ENCODE measurements around the gene CFDP1.

Gene CFDP1

GRCh38 chr16:75263291-75263962, 169.9 kb downstream of the CFDP1 start:
- DNase-seq, result no peak

GRCh38 chr16:75262800-75263127, 170.5 kb downstream of the CFDP1 start:
- no peak for DNase-seq

GRCh38 chr16:75262104-75262799, 171.1 kb downstream of the CFDP1 start:
- DNase-seq, result no peak

- DNase-seq, result no peak
Observed at GRCh38 chr16:75261590-75262078, 171.7 kb downstream of the CFDP1 start.

GRCh38 chr16:75260851-75261589, 172.3 kb downstream of the CFDP1 start:
- no peak for DNase-seq

- no peak for DNase-seq
Observed at GRCh38 chr16:75258807-75259141, 174.5 kb downstream of the CFDP1 start.

DNA sequence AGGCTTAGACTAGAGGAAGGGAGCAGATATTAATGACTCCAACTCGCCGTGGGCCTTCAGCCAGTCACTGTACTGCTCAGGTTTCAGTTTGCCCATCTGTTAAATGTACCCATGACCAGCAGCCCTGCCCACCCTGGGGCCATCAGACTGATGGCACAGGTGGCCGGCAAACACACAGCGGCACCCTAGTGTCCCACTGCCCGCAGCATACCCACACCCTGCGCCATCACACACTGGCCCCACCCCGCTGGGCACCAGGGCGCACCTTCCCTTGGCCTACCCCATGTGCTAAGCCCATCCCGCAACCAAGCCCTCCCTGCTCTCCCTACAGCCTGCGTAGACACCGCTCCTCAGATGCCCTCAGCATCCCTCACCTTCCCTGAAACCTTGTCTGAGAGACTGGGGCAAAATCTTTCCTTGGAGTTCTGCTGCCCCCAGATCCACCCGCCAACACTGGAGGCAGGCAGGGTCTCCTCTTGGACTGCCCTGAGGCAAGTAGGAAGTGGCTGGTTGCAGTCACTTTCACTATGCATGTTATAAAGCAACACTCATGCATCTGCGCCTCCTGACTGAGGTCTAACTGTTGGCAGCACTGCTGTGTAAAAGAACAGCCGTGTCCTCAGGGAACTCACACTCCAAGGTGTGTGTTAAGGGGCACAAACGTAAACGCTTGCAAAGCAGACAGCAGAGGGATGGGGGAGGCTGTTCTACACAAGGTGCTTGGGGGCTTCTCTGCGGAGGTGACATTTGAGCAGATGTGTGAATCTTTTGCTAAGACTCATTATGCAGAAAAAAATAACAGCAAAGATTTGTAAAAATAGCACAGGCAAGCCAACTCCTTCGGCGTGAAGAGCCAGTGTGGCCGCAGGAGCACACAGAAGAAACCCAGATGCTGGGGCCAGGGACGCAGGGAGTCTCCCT, 175.2 kb downstream of the CFDP1 start:
- DNase-seq, result no peak

- no peak for DNase-seq
Observed at GRCh38 chr16:75256696-75257343, 176.5 kb downstream of the CFDP1 start.

GRCh38 chr16:75256059-75256571, 177.2 kb downstream of the CFDP1 start:
- DNase-seq, result no peak

GRCh38 chr16:75254359-75254837, 178.9 kb downstream of the CFDP1 start:
- DNase-seq, result no peak

GRCh38 chr16:75252946-75253911, 180.1 kb downstream of the CFDP1 start:
- no peak for DNase-seq

- no peak for DNase-seq
Observed at GRCh38 chr16:75252049-75252864, 181.0 kb downstream of the CFDP1 start.

DNA sequence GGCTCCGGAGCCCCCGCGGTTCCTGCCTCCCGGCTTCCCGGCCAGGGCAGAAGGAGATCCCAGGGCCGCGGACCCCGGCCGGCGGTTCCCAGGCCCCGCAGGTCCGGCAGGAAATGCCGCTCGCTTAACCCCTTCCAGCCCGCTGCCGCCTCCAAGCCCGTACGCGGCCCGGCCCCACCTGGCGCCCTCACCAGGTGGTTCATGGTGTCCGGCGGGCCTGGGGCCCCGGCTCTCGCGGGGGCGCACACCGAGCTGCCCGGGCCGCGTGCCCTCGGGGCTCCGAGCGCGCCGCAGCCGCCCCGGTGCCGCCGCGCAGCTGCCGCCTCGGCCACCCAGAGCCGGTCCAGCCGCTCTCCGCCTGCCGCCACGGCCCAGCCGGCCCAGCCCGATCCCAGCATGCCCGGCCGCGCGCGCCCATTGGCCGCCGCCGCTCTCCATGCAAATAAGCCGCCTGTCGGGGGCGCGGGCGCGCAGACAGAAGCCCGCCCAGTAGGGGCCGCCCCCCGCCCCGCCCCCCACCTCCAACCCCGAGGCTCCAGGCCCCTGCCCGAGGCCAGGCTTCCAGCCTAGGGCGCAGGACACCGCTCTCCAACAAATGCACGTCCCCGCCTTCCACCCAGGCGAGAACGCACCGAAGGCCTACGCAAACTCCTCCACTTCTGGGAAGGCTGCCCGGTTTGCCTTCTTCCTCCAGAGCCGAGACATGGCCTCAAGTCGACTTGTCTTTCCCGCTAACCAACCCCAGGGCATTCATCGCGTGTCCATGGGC, 181.8 kb downstream of the CFDP1 start, which contains the start of gene BCAR1:
TSS of gene BCAR1 (minus strand) at position 345 of the 769 bp plus-strand sequence. CDS start at position 203, 142 bp downstream.
- peak; percentile 54 for DNase-seq

DNA sequence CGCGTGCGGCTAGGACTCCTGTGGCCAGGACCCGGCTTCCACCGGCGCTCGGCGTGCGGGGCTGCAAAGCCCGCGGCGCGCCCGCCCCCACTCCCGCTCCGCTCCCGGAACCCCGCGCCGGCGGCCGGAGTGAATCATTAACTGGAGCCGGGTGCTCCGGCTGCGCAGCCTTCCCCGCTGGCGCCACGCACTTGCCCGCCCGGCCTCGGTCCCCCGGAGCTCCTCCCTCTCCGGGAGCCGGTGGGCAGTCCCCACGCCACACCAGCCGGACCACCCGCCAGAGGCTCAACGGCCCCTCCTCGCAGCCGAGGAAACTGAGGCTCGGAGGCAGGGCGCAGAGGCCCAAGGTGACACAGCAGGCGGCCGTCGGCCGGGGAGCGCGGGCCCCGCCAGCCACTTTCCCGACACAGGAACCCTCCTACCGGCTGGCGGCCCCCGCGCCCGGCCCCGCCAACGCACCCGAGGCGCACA, 182.5 kb downstream of the CFDP1 start:
- DNase-seq, result no peak

DNA sequence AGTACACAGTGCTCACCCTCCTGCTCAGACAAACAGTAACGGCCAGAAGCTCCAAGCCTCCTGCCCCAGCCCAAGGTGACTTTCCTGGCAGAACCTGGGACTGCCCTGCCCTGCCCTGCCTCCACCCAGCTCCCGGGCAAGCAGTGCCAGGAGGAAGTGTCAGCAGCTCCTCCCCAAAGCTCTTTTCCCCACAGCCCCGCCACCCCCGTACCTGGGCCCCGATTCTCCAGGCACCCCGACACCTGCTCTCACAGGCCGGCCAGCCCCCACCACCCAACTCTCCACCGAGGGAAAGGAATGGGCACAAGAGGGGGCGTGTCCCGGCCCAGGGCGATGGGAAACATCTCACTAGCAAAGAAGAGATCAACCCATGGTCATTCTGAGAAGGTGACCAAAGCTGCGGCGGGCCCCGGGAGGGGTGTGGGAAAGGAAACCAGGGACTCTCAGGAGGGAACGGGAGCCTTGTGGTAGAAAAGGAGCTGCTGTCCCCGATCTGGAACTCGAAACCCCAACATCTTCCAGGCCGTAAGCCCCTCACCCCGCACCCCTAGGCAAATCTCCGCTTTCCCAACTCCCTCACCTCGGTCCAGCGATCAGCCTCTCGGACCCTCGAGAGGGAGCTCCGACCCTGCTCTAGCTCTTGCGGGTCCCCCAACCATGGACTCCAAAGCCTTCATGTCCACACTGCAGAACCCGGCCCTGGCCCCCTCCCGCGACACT, 183.1 kb downstream of the CFDP1 start:
- DNase-seq, result no peak

- DNase-seq, result no peak
Observed at GRCh38 chr16:75249441-75249840, 183.9 kb downstream of the CFDP1 start.

DNA sequence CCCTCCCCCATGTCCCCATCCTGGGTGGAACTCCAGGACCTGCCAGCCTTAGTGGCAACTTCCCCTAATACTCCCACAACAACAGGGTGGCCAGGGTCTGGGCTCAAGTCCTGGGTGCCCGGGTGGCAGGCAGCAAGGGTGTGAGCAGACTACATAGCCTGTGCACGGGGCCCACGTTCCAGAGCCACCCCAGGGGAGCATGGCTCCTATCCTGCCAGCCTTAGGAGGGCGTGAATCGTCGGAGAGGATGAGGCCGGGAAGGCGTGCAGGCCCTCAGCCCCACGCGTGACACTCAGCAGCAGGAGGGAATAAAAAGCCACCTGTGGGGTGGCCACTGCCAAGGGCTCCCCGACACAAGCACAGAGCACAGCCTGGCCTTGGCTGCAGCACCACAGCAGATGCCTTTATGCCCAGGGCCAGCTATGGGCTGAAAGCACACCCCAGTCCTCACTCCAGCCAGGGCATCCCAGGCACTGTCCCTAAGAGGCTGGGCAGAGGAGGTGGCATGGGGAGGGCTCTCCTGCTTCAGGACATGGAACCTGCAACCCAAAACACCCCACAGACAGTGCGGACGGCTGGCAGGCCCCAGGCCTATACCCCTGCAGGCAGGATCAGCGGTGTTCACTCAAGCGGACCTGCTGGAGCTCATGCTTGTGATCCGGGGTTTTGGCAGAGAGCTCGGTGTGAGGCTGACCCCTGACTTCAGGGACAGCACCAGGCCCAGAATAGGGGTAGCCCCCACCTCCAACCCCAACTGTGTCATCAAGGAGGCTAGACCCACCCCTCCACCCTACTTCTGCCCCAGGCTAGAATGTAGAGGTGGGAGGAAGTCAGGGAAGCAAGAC, 184.5 kb downstream of the CFDP1 start:
- no peak for DNase-seq
